PC-3 (cell line): ENCODE measurements around the gene COG5.

Source experiments
- CTCF ChIP-seq: fragments of 300-600 bp; sonication (generic); conservative IDR thresholded peaks from 2 replicates; pipeline ENCODE4 v1.5.1; 2017; ENCODE audit warnings: antibody characterized with exemption, low read depth, mild to moderate bottlenecking, low read length
- EZH2 ChIP-seq: fragments of 300-600 bp; sonication (generic); IDR thresholded peaks from one replicate; pipeline ENCODE4 v1.6.1; 2017; ENCODE audit warnings: antibody characterized with exemption, mild to moderate bottlenecking, low read length; ENCODE audit not compliant: unreplicated experiment

GRCh38 chr7:107264723-107265122 is 299.0 kb downstream of the COG5 start:
- no peak for TF ChIP-seq CTCF
- TF ChIP-seq EZH2, result no peak
